ENCODE results near the gene TAS1R3.

The TAS1R3 gene

DNA sequence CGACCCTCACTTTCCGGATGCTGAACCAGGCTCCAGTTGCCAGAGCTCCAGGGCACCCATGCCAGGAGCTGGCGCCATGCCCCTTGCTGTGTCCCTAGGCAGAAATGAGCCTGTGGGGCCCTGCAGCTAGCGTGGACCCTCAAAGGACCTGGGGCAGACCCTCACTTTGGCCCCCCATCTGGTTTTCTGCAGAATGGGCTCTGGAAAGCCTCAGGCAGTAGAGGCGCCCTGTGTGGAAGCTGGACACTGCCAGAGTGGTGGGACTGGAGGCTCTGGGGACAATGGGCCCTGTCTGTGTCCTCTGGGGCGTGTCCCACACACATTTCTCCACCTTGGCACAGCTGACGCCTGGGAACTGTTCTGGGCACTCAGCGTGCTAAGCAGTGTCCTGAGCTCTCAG, 50.2 kb downstream of the TAS1R3 start:
- H3K4me3 ChIP-seq (ENCODE audit: low read depth, low read length), result no peak overlapping the region
- in situ Hi-C loops (cut with HindIII; ENCODE audit: low sequenced_read_pairs), result no loop called here
- no peak for DNase-seq (ENCODE audit: low read depth)
- TF ChIP-seq, protein P1, sequence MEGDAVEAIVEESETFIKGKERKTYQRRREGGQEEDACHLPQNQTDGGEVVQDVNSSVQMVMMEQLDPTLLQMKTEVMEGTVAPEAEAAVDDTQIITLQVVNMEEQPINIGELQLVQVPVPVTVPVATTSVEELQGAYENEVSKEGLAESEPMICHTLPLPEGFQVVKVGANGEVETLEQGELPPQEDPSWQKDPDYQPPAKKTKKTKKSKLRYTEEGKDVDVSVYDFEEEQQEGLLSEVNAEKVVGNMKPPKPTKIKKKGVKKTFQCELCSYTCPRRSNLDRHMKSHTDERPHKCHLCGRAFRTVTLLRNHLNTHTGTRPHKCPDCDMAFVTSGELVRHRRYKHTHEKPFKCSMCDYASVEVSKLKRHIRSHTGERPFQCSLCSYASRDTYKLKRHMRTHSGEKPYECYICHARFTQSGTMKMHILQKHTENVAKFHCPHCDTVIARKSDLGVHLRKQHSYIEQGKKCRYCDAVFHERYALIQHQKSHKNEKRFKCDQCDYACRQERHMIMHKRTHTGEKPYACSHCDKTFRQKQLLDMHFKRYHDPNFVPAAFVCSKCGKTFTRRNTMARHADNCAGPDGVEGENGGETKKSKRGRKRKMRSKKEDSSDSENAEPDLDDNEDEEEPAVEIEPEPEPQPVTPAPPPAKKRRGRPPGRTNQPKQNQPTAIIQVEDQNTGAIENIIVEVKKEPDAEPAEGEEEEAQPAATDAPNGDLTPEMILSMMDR (IDR thresholded peaks at IDR 0.05; ENCODE audit: low read depth, low read length, missing control alignments), result no peak
